ENCODE data around the gene EGFLAM.

The EGFLAM gene

DNA sequence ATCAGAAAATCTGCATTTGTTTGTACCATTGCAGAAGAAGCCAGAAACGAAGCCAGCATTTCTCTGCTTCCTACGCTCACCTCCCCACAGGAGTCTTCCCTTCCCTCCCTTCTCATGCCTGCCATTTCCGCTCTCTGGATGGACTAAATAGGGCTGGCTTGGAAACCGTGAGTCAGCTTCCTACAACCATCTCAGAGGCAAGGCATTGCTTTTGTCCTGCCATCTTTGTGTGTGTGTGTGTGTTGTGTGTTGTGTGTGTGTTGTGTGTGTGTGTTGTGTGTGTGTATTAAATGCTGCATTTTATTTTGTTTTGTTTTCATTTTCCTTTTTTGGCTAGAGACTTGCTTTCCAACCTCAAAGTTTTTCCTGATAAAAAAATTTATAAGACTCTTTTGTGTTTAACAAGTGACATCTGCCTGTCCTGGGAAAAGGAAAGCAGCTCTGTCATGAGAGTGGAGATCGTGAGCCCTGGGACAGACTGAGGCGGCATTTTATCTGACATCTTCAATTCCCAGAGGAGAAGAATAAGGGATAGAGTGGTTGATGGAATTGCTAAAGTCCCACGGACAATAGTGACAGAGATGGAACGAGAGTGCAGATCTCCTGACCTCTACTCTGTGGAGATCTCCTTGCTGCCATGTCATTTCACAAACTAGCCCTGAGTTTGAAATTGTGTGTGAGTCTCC lies 7.5 kb upstream of the EGFLAM start:
- peaks cover 14 to 43% of the 10 kb centered on the region in 2 donors for H3K27me3 Mint-ChIP-seq
- H3K4me1 Mint-ChIP-seq, result no peaks in the 10 kb centered on the region
- no peaks in the 10 kb centered on the region for H3K36me3 Mint-ChIP-seq
- peaks cover 6 to 9% of the 10 kb centered on the region in 2 donors for H3K9me3 Mint-ChIP-seq
- no peak overlapping the region for H3K4me3 Mint-ChIP-seq
- no peak overlapping the region for H3K27ac Mint-ChIP-seq
- DNase-seq, result no peak
- no peak for ATAC-seq (replicated peaks)

- ATAC-seq (replicated peaks) (no peak), DNase-seq (no peak)
- Mint-ChIP-seq H3K27me3 (peaks cover 35 to 71% of the 10 kb centered on the region in 2 donors), H3K27ac (no peak overlapping the region), H3K4me3 (no peak overlapping the region), H3K9me3 (peaks cover 6 to 9% of the 10 kb centered on the region in 2 donors), H3K36me3 (no peaks in the 10 kb centered on the region), H3K4me1 (peaks cover 1 to 2% of the 10 kb centered on the region in 2 donors)
Measured at GRCh38 chr5:38253759-38254158, 4.6 kb upstream of the EGFLAM start.

DNA sequence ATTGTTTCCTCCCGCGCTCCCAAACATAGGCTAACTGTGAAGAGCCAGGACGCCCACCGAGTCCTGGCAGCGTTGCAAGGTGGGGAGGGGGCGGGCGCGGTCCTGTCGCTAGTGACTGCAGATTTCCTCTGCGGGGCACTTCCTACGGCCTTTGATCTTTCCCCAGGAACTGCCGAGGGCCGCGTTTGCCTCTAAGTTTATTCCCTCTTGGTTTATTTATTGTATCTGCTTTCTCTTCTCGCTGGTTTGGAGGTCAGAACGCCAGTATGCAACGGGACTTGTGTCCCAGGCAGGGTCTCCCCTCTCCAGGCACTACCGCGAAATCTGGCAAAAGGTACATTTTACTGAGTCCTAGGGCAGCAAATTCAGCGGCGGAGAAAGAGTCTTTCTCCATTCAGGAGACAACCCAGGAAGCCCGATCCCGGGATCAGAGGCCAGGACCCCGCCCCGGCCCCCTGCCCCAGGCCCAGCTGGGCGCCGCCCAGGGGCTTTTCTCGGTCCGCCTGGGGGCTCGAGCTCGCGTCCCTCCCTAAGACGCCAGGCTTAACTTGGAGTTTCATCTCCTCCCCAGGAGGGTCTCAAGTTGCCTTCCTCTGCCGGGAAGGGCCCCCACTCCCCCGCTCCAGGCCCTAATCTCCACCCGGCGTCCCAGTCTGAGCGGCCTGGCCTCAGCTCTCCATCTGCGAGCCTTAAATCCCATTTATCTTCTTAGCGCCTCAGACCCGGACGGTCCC lies 884 bp upstream of the EGFLAM start:
- Mint-ChIP-seq H3K36me3 (no peaks in the 10 kb centered on the region), H3K27me3 (peaks cover 59 to 93% of the 10 kb centered on the region in 2 donors), H3K4me1 (peaks cover 2 to 6% of the 10 kb centered on the region in 2 donors), H3K27ac (no peak overlapping the region), H3K4me3 (no peak overlapping the region), H3K9me3 (peaks cover 6 to 7% of the 10 kb centered on the region in 2 donors)
- ATAC-seq (replicated peaks) (no peak), DNase-seq (no peak)

DNA sequence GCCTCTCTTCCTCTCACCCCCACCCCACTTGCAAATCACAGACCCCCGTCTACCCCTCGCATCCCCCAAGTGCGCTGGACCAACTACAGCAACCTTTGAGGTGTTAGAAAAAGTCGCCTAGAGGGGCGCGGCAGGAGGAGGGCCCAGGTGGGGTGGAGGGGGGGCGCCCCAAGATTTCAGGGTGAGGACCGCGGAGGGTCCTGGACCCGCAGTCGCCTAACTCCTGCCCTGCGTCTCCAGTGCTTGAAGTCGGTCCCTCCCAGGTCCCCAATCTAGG lies 379 bp upstream of the EGFLAM start:
- Mint-ChIP-seq H3K27ac (no peak overlapping the region), H3K4me1 (peaks cover 2 to 6% of the 10 kb centered on the region in 2 donors), H3K36me3 (no peaks in the 10 kb centered on the region), H3K27me3 (peaks cover 61 to 90% of the 10 kb centered on the region in 2 donors), H3K9me3 (peaks cover 6 to 7% of the 10 kb centered on the region in 2 donors), H3K4me3 (no peak overlapping the region)
- DNase-seq (no peak), ATAC-seq (replicated peaks) (no peak)

GRCh38 chr5:38259062-38259808 lies 876 bp downstream of the EGFLAM start:
- H3K9me3 Mint-ChIP-seq, result no peaks in the 10 kb centered on the region
- peaks cover 2 to 6% of the 10 kb centered on the region in 2 donors for H3K4me1 Mint-ChIP-seq
- no peak for DNase-seq
- H3K4me3 Mint-ChIP-seq, result peak overlapping the region; percentile 37 to 50
- no peak overlapping the region for H3K27ac Mint-ChIP-seq
- peaks cover 64 to 86% of the 10 kb centered on the region in 2 donors for H3K27me3 Mint-ChIP-seq
- ATAC-seq (replicated peaks), result no peak
- H3K36me3 Mint-ChIP-seq, result no peaks in the 10 kb centered on the region

DNA sequence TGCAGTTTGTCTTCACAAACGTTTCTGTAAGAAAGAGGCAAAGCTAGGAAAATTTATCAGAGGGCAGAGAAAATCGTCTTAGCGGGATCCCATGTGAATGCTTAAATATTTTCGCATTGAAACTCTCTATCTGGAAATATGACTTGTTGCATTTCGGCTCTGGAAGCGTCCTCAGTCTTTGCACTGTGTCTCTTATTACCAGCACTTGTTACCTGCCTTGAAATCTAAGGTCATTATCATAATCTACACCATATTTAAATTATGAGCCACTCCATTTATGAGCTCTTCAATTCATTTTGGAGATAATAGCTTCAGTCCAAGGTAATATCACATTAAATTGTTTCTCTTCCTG lies 1.4 kb downstream of the EGFLAM start:
- peaks cover 2 to 6% of the 10 kb centered on the region in 2 donors for H3K4me1 Mint-ChIP-seq
- ATAC-seq (replicated peaks) (no peak), DNase-seq (no peak)
- peaks cover 70 to 85% of the 10 kb centered on the region in 2 donors for H3K27me3 Mint-ChIP-seq
- no peak overlapping the region for H3K27ac Mint-ChIP-seq
- H3K36me3 Mint-ChIP-seq, result no peaks in the 10 kb centered on the region
- no peaks in the 10 kb centered on the region for H3K9me3 Mint-ChIP-seq
- no peak overlapping the region for H3K4me3 Mint-ChIP-seq

DNA sequence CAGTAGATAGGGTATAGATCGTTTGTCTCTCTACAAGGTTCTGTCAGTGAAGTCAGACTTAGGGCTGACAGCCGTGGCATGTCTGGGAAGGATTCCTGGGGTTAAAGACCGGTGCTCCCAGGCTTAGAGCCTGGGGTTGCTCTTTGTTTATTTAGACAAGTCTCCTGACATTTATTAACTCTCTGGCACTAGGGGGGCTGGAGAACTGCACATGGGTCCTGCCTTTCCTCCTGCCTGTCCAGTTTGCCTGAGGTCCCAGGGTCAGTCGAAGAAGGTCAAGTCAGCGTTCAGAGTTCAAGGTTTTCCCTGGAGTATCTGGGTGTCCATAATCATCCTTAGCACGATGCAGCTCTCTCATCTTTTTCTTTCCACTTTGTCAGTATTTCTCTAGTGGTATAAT lies 5.6 kb downstream of the EGFLAM start:
- no peak overlapping the region for H3K4me3 Mint-ChIP-seq
- H3K27ac Mint-ChIP-seq, result no peak overlapping the region
- peaks cover 0 to 2% of the 10 kb centered on the region in 2 donors for H3K4me1 Mint-ChIP-seq
- H3K9me3 Mint-ChIP-seq, result no peaks in the 10 kb centered on the region
- H3K27me3 Mint-ChIP-seq, result peaks cover 44 to 48% of the 10 kb centered on the region in 2 donors
- ATAC-seq (replicated peaks), result no peak
- no peak for DNase-seq
- H3K36me3 Mint-ChIP-seq, result no peaks in the 10 kb centered on the region

GRCh38 chr5:38265546-38266179 lies 7.3 kb downstream of the EGFLAM start:
- Mint-ChIP-seq H3K9me3 (no peaks in the 10 kb centered on the region), H3K36me3 (no peaks in the 10 kb centered on the region), H3K4me3 (no peak overlapping the region), H3K27ac (no peak overlapping the region), H3K4me1 (no peaks in the 10 kb centered on the region), H3K27me3 (peaks cover 31 to 36% of the 10 kb centered on the region in 2 donors)
- DNase-seq (peak; percentile 16), ATAC-seq (replicated peaks) (peak; percentile 78)

DNA sequence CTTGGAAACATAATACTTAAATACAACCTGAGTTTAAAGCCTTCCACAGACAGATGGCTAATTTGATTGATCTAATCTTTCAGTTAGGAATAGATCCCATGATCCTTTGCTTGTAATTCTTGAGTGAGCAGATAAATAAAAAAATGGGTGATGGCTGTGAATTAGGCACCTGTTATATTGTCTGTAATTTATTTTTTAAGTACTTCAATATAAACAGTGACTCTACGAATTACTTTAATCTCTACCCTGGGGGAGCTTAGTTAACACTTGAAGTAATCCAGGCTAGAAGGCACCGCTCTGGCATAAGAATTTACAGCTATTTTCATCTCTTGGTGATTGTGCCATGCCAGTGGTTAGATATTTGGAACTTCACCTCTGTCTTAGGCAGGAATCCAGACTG lies 9.0 kb downstream of the EGFLAM start:
- no peaks in the 10 kb centered on the region for H3K4me1 Mint-ChIP-seq
- H3K9me3 Mint-ChIP-seq, result no peaks in the 10 kb centered on the region
- no peak overlapping the region for H3K27ac Mint-ChIP-seq
- no peak overlapping the region for H3K4me3 Mint-ChIP-seq
- H3K27me3 Mint-ChIP-seq, result peaks cover 16 to 24% of the 10 kb centered on the region in 2 donors
- ATAC-seq (replicated peaks) (no peak), DNase-seq (no peak)
- no peaks in the 10 kb centered on the region for H3K36me3 Mint-ChIP-seq

DNA sequence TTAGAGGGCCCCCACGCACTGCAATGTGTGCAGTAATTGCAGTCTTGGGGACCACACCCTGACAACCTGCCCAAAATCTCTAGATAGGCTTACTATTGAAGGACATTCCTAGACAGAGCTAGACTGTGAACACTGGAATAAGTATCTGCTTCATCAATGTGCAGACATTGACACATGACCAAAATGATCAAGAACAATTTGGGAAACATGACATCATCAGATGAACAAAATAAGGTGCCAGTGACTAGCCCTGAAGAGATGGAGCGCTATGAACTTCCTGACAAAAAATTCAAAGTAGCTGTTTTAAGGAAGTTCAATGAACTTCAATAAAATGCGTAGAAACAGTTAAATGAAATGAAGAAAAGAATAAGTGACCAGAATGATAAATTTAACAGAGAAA lies 15.3 kb downstream of the EGFLAM start:
- Mint-ChIP-seq H3K27ac (no peak overlapping the region), H3K4me1 (no peaks in the 10 kb centered on the region), H3K9me3 (peaks cover 14 to 30% of the 10 kb centered on the region in 2 donors), H3K36me3 (no peaks in the 10 kb centered on the region), H3K27me3 (no peaks in the 10 kb centered on the region), H3K4me3 (no peak overlapping the region)
- no peak for ATAC-seq (replicated peaks)
- no peak for DNase-seq

DNA sequence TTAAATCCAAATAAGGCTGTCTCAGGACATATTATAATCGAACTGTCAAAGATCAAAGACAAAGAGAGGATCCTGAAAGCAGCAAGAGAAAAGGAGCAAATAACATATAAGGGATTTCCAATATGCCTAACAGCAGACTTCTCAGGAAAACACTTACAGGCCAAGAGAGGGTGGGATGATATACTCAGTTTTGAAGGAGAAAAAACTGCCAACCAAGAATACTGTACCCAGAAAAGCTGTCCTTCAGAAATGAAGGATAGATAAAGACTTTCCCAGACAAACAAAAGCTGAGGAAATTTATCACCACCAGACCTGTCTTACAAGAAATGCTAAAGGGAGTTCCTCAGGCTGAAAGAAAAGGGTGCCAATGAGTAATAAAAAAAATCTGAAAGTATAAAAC lies 16.0 kb downstream of the EGFLAM start:
- no peak overlapping the region for H3K27ac Mint-ChIP-seq
- no peaks in the 10 kb centered on the region for H3K27me3 Mint-ChIP-seq
- H3K36me3 Mint-ChIP-seq, result no peaks in the 10 kb centered on the region
- no peaks in the 10 kb centered on the region for H3K4me1 Mint-ChIP-seq
- ATAC-seq (replicated peaks), result no peak
- peaks cover 14 to 30% of the 10 kb centered on the region in 2 donors for H3K9me3 Mint-ChIP-seq
- DNase-seq, result no peak
- no peak overlapping the region for H3K4me3 Mint-ChIP-seq

DNA sequence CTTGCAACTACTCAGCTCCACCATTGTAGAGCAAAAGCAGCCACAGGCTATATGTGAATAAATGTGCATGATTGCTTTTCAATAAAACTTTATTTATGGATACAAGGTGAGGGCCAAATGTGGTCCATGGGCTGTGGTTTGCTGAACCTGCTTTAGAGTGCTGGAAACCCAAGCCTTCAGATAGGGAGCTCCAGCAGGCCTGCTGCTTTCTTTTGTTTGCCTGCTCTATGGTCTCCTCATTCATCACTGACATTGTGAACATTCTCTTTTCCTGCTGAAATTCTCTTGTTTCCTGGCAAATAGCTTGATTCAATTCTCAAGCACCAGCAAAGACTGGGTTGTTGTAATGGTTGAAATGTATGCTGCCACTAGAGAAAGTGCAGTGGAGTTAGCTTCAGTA lies 26.0 kb downstream of the EGFLAM start:
- H3K9me3 Mint-ChIP-seq, result peaks cover 0 to 5% of the 10 kb centered on the region in 2 donors
- no peak overlapping the region for H3K4me3 Mint-ChIP-seq
- H3K27me3 Mint-ChIP-seq, result no peaks in the 10 kb centered on the region

GRCh38 chr5:38285226-38285625 lies 26.9 kb downstream of the EGFLAM start:
- no peak for ATAC-seq (replicated peaks)

More for the DNA sequence above, 26.0 kb downstream of the EGFLAM start:
- DNase-seq, result no peak
- Mint-ChIP-seq H3K36me3 (no peaks in the 10 kb centered on the region), H3K27ac (no peak overlapping the region), H3K4me1 (no peaks in the 10 kb centered on the region)
- ATAC-seq (replicated peaks), result no peak

GRCh38 chr5:38286002-38286401 lies 27.6 kb downstream of the EGFLAM start:
- no peaks in the 10 kb centered on the region for H3K4me1 Mint-ChIP-seq
- no peaks in the 10 kb centered on the region for H3K27me3 Mint-ChIP-seq
- ATAC-seq (replicated peaks) (no peak), DNase-seq (no peak)
- no peak overlapping the region for H3K27ac Mint-ChIP-seq
- H3K9me3 Mint-ChIP-seq, result no peaks in the 10 kb centered on the region
- no peaks in the 10 kb centered on the region for H3K36me3 Mint-ChIP-seq
- H3K4me3 Mint-ChIP-seq, result no peak overlapping the region

More at GRCh38 chr5:38285226-38285625, 26.9 kb downstream of the EGFLAM start:
- Mint-ChIP-seq H3K4me1 (no peaks in the 10 kb centered on the region), H3K9me3 (peaks cover 0 to 5% of the 10 kb centered on the region in 2 donors), H3K27ac (no peak overlapping the region), H3K4me3 (no peak overlapping the region), H3K27me3 (no peaks in the 10 kb centered on the region), H3K36me3 (no peaks in the 10 kb centered on the region)
- no peak for DNase-seq

Data from stimulated activated naive B cell treated with anti-CD40 and anti-IgM and Interleukin-4, amounts not matched to agents 10 μg/mL and 1 μg/mL and 100 μg/mL, for 72 hours (primary cell).